OCI-LY7 (cell line): ENCODE data around the gene FOXR2.

ENCODE experiments used
- CTCF ChIP-seq: fragments of 200-600 bp; sonication (generic); conservative IDR thresholded peaks from 2 replicates; pipeline ENCODE4 v1.5.1; 2014; ENCODE audit warnings: mild to moderate bottlenecking, antibody characterized with exemption, low read length, moderate library complexity, mixed read lengths
- EZH2phosphoT487 ChIP-seq: fragments of 200-600 bp; sonication (generic); IDR thresholded peaks from 2 replicates; pipeline ENCODE4 v1.6.1; 2018; ENCODE audit warnings: low read depth, borderline replicate concordance, mild to moderate bottlenecking, mixed run types, antibody characterized with exemption, low read length, moderate library complexity, mixed read lengths

GRCh38 chrX:55593756-55594257 lies 29.4 kb upstream of the FOXR2 start:
- TF ChIP-seq CTCF (no peak), EZH2phosphoT487 (no peak)
